MM.1S (cell line): ENCODE data around the gene KRTAP5-7.
"Not testable (repeated sequence)": the region's sequence is repeated elsewhere in the genome, so short reads cannot be mapped to it uniquely, and the experiment has no call there.

ENCODE experiments used
- CTCF ChIP-seq: fragments of 300-600 bp; sonication (generic); IDR thresholded peaks from 2 replicates; pipeline ENCODE4 v1.5.1; 2016; ENCODE audit warnings: antibody characterized with exemption, low read length, mixed read lengths
- EZH2phosphoT487 ChIP-seq: fragments of 300-600 bp; sonication (generic); IDR thresholded peaks from 2 replicates; pipeline ENCODE4 v1.6.1; 2018; ENCODE audit warnings: antibody characterized with exemption, low read length

GRCh38 chr11:71571101-71571850 is 44.2 kb downstream of the KRTAP5-7 start:
- not testable (repeated sequence) for TF ChIP-seq CTCF, EZH2phosphoT487
